Natural killer cell treated with Interleukin-12 subunit alpha and Interleukin-12 subunit beta and Interleukin-15 and Interleukin-18, amount 100 ng/mL, for 72 hours (primary cell): ENCODE measurements around the gene IFIT3. TPM values are rescaled to one million over a fixed set of nuclear protein-coding genes. Genes with fewer than 3 reads are reported as not detected.
"Not testable (repeated sequence)": the region's sequence is repeated elsewhere in the genome, so short reads cannot be mapped to it uniquely, and the experiment has no call there.

Source experiments
- ATAC-seq, 2 donors: fragments of 150-1000 bp; cut with Tn5 transposase in 1 of 2; sonication (Bioruptor Pico), chemical (Tn5 transposase) in 1 of 2; 2 replicates each; pipeline ENCODE4 v1.10.0; 2021
- DNase-seq: peaks from one replicate; pipeline ENCODE4 v3.0.0; 2022; ENCODE audit warnings: low spot score
- H3K27ac Mint-ChIP-seq, 2 donors: 1 replicate in 1 of 2; 2 replicates in 1 of 2; pipeline ENCODE4 v1.8.0; 2022; ENCODE audit warnings: mixed read lengths in 2 of 2, mild to moderate bottlenecking in 1 of 2, moderate library complexity in 1 of 2
- H3K27me3 Mint-ChIP-seq, 2 donors: 1 replicate in 1 of 2; 2 replicates in 1 of 2; pipeline ENCODE4 v1.8.0; 2022; ENCODE audit warnings: mixed read lengths in 2 of 2
- H3K36me3 Mint-ChIP-seq: one replicate; pipeline ENCODE4 v1.8.0; 2022; ENCODE audit warnings: mixed read lengths
- H3K4me1 Mint-ChIP-seq, 2 donors: 1 replicate in 1 of 2; 2 replicates in 1 of 2; pipeline ENCODE4 v1.8.0; 2022; ENCODE audit warnings: low read depth in 2 of 2, mixed read lengths in 2 of 2, mild to moderate bottlenecking in 1 of 2
- H3K4me3 Mint-ChIP-seq: one replicate; pipeline ENCODE4 v1.8.0; 2022; ENCODE audit warnings: mixed read lengths
- H3K9me3 Mint-ChIP-seq: 2 replicates; pipeline ENCODE4 v1.8.0; 2022; ENCODE audit warnings: mixed read lengths
- total RNA-seq, 2 donors: library from RNA; stranded (reverse); gene quantifications; one replicate each; pipeline ENCODE4 v1.2.3, GENCODE V29; 2022

Gene IFIT3
- total RNA-seq, 2 donors from 2014 or later, result 2.6 to 3.0 TPM

DNA sequence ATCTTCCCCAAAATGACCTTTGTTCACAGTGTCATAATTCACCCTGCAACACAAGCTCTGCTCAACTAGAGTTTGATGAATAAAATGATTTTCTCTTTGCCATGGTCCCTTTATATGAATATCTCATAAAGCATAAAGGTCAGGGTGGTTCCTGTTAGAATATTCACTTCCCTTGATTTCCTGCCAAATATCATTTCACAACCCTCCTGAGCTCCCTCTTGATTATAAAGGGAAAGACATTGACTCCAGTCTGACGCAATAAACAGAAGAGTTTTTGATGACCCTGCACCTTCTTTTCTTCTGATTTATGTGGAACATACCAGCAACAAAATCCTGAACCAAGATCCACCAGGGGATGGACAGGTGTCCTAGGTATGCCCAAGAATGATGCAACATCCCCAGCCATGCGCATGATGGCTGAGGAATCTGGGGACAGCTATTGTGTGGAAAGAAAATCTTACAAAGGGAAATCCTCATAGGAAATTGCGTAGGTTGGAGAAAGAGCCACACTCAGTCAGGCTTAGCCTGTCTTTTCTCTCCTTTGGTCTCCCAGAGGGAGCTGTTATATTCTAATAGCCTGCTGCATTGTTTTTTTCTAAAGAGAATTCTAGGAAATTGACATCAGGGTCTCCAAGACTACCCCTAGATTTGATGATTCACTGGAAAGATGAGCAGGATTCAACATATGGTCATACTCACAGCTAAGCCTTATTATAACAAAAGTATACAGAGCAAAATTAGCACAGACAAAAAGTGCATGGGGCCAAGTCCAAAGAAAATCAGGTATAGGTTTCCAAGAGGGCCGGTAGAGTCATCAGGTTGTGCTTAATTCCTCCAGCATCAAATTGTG, 18.8 kb downstream of the IFIT3 start:
- no peak for ATAC-seq
- Mint-ChIP-seq H3K27ac (no peak overlapping the region), H3K36me3 (no peaks in the 10 kb centered on the region), H3K4me3 (no peak overlapping the region), H3K27me3 (peaks cover 13 to 21% of the 10 kb centered on the region in 2 donors), H3K4me1 (peaks cover 0 to 9% of the 10 kb centered on the region in 2 donors), H3K9me3 (no peaks in the 10 kb centered on the region)
- DNase-seq, result no peak

DNA sequence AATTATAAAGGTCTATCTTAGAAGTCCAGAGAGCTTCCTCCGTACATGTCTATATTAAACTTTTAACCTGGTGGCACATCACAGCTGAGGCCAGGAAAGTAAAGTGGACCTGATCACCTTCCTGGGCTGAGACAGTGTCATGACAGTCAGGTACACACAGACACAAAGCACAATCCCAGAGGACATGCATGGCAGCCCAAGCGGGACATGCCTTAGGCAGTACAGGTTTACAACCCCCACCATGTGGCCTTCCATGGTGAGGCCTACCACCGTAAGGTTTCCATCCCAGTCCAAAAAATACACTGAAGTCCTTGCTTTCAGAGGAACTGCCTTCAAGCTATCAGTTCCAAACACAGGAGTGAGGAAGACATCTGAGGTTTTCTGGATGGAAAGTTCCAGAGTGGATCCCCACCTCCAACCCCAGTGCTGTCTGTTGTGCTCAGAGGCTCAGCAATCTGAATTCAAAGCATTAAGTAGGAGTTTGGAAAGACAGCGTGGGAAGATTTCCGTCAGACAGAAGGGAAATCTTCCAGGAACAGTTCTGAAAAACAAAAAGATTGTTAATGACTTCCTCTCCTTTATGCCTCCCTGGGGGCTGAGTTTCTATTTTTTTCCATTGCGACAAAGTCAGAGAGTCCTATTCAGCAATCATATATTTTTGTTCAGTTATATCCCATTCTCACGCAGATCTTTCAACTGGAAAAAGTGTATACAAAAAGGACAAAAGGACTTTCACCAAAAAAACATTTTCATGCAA, 20.1 kb downstream of the IFIT3 start:
- Mint-ChIP-seq H3K4me1 (peaks cover 0 to 16% of the 10 kb centered on the region in 2 donors), H3K27me3 (peaks cover 26 to 28% of the 10 kb centered on the region in 2 donors), H3K36me3 (no peaks in the 10 kb centered on the region), H3K27ac (no peak overlapping the region), H3K4me3 (no peak overlapping the region), H3K9me3 (no peaks in the 10 kb centered on the region)
- ATAC-seq, result no peak
- no peak for DNase-seq

DNA sequence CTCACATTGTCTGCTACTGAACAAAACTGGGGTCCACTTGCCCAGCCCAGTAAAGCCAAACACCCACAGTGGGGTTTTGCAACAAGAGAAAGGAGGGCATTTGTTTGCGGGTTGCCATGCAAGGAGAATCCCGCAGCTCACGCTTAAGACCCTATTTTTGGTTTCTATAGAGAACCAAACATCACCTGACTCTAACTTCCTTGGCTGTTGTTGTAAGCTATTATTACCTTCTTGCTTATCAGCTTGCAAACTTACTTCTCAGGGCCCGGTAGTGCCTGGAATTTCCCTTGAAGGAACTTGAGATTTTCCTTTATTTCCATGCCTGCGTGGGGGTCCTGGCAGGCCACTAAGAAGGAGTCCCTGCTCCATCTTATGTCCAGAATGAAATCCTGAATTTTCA, 20.7 kb downstream of the IFIT3 start:
- H3K27me3 Mint-ChIP-seq, result peaks cover 28 to 29% of the 10 kb centered on the region in 2 donors

DNA sequence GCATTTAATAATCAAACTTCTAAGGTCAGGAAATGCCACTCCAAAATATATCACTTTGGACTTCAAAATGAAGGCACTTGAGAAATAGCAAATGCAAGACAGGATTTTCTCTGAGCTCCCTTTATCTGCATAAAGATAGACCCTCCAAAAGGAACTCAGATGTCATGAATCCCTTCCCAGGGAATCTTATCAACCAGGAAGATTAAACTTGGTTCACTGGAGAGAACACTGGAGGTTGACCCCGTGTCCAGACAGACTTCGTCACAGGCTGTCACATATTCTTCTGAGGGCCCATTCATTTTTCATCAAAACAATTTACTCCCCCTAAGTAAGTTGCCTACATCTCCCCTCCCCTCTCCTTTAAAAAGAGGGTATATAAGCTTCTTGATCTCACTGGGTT, 21.2 kb downstream of the IFIT3 start:
- Mint-ChIP-seq H3K9me3 (no peaks in the 10 kb centered on the region), H3K27ac (no peak overlapping the region), H3K27me3 (peaks cover 30 to 32% of the 10 kb centered on the region in 2 donors), H3K4me3 (no peak overlapping the region), H3K36me3 (peaks cover 2% of the 10 kb centered on the region), H3K4me1 (peaks cover 0 to 16% of the 10 kb centered on the region in 2 donors)
- ATAC-seq (no peak), DNase-seq (no peak)

More for the DNA sequence above, 20.7 kb downstream of the IFIT3 start:
- DNase-seq (no peak), ATAC-seq (no peak)
- Mint-ChIP-seq H3K4me3 (no peak overlapping the region), H3K27ac (no peak overlapping the region), H3K4me1 (peaks cover 0 to 16% of the 10 kb centered on the region in 2 donors), H3K9me3 (no peaks in the 10 kb centered on the region), H3K36me3 (no peaks in the 10 kb centered on the region)

DNA sequence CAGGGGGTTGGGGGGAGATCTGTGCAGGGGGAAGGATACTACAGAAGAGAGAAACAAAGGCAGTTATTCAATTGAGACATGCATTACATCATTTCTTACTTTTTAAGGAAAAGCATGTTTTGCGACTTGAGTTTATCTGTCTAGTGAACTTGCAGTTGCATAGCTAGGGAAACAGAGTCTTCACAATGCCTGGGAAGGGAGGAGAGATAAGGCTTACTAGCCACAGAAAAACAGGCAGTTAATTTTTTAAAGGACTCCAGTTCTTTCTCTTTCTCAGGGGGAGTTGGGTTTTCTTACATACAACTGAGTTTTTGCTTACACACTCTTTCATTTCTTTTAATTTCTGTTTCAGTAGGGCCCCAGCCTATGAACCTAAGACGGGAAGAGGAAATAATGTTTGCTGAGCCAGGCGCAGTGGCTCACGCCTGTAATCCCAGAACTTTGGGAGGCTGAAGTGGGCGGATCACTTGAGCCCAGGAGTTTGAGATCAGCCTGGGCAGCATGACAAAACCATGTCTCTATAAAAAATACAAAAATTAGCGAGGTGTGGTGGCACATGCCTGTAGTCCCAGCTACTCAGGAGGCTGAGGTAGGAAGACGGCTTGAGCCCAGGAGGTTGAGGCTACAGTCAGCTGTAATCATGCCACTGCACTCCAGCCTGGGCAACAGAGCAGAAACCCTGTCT, 23.0 kb downstream of the IFIT3 start:
- H3K27me3 Mint-ChIP-seq, result peaks cover 33 to 34% of the 10 kb centered on the region in 2 donors
- H3K4me1 Mint-ChIP-seq, result peaks cover 0 to 16% of the 10 kb centered on the region in 2 donors
- H3K27ac Mint-ChIP-seq, H3K4me3 Mint-ChIP-seq, H3K9me3 Mint-ChIP-seq, ATAC-seq, H3K36me3 Mint-ChIP-seq, DNase-seq: not testable (repeated sequence)

DNA sequence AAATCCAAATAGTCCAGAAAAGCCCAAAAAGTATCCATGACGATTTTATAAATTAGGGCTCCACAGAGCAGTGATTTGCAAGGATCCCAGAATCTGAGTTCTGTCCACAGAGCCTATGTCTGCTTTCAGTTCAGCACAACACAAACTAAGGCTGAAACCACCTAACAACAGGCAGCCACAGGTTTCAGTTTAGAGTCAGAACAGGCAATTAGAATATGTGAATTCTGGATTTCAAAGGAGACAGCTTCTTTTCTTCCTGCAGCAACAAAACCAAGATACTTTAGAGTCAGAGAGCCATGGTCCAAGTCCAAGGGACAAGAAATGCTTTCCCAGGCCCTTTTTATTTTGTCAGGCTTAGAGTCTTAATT, 23.6 kb downstream of the IFIT3 start:
- ATAC-seq (peak in 1 of 2 donors; percentile 79), DNase-seq (no peak)
- peaks cover 5% of the 10 kb centered on the region for H3K36me3 Mint-ChIP-seq
- peaks cover 0 to 16% of the 10 kb centered on the region in 2 donors for H3K4me1 Mint-ChIP-seq
- no peak overlapping the region for H3K4me3 Mint-ChIP-seq
- no peaks in the 10 kb centered on the region for H3K9me3 Mint-ChIP-seq
- peaks cover 31 to 33% of the 10 kb centered on the region in 2 donors for H3K27me3 Mint-ChIP-seq
- H3K27ac Mint-ChIP-seq, result no peak overlapping the region

DNA sequence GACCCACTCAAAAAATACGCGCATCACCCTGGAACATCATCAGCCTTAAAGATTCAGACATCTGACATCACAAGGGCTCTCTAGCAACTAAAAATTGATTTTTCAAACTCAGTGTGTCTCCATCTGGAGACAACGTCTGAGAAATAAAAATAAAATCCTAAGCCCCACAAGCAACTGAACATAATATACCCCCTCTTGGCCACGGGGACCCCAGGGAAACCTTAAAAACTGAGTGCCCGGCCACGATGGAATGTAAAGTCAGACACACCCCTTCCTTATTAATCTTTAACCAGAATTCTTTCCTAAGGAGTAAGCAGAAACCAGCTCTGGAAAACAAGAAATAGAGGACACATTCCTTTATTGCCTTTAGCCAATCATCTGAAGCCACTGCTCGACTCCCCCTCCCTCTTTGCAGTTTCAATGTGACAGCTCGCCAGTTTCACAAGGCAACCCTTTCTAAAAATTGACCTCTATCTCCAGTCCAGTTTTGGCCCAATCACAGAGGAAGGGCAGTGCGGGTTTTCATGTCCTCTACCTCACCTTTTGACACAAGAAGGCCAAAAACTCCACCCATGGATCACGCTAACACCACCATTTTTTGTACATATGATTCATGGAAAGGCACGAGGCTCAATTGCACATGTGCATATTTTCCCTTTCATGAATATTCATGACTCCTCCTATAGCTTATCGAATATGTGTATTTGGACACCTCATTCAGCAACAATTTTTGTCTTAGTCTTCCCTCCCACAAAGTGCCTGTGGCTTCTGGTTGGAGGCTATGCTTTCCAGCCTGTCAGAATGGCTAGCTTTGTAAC, 24.2 kb downstream of the IFIT3 start:
- H3K36me3 Mint-ChIP-seq, result peaks cover 5% of the 10 kb centered on the region
- peaks cover 25 to 31% of the 10 kb centered on the region in 2 donors for H3K27me3 Mint-ChIP-seq
- H3K4me1 Mint-ChIP-seq, result peaks cover 0 to 16% of the 10 kb centered on the region in 2 donors
- ATAC-seq (no peak), DNase-seq (no peak)
- H3K9me3 Mint-ChIP-seq, result no peaks in the 10 kb centered on the region
- no peak overlapping the region for H3K27ac Mint-ChIP-seq
- H3K4me3 Mint-ChIP-seq, result peak overlapping the region; percentile 38

DNA sequence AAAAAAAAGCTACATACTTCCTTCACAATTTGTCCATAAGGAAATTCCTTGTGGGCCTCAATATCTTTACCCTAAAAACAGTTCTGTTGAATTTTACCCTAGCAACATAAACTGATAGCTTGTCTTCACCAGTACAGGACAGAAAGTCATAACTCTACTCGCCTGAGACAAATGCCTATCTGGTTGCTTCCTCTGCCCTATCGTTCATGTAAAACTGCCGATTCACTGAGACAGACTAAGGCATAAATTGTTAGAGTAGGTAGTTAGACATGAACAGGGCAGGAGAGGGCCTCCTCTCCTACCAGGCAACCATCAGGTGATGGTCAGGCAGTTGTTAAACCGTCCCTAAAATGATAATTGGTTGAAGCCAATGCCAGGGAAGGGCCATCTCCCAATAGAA, 25.0 kb downstream of the IFIT3 start:
- H3K36me3 Mint-ChIP-seq, result peaks cover 5% of the 10 kb centered on the region
- H3K9me3 Mint-ChIP-seq, result no peaks in the 10 kb centered on the region
- ATAC-seq, result no peak
- peaks cover 23 to 33% of the 10 kb centered on the region in 2 donors for H3K27me3 Mint-ChIP-seq
- H3K4me1 Mint-ChIP-seq, result peaks cover 0 to 16% of the 10 kb centered on the region in 2 donors
- DNase-seq, result no peak
- no peak overlapping the region for H3K27ac Mint-ChIP-seq
- no peak overlapping the region for H3K4me3 Mint-ChIP-seq

DNA sequence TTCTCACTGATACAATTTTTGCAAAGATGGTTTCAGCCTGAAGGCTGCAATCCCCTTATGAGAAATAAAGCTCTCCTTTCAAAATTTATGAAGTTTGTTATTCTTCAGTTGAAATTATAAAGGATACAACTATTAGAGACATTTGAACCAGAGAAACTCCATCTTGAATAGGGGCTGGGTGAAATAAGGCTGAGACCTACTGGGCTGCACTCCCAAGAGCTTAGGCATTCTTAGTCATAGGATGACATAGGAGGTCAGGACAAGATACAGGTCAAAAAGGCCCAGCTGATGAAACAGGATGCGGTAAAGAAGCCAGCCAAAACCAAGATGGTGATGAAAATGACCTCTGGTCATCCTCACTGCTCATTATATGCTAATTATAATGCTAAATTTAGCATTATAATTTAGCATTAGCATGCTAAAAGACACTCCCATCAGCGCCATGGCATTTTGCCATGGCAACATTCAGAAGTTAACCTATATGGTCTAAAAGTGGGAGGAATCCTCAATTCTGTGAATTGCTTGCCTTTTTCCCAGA, 27.7 kb downstream of the IFIT3 start:
- Mint-ChIP-seq H3K4me1 (peaks cover 0 to 15% of the 10 kb centered on the region in 2 donors), H3K27me3 (peaks cover 28 to 32% of the 10 kb centered on the region in 2 donors), H3K4me3 (no peak overlapping the region), H3K27ac (no peak overlapping the region), H3K36me3 (peaks cover 5% of the 10 kb centered on the region), H3K9me3 (no peaks in the 10 kb centered on the region)
- peak; percentile 65 to 67 for ATAC-seq
- DNase-seq, result no peak

DNA sequence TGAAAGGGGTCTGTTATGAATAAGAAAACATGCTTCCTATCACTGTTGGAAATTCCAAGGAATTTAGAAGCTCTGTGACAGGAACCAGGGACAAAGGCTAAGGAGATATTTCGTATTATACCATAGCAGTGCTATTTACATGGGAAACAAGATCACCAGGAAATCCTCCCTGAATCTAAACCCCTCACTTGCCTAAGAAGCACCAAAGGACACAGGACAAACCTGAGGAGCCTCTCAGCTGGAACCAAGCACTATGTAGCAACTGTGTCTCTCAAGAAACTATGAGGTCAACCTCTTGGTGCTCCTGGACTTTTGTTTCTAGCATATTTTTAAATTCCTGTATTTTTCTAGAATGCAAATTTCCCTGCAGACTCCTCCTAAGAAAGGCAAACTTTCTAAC, 29.3 kb downstream of the IFIT3 start:
- Mint-ChIP-seq H3K9me3 (no peaks in the 10 kb centered on the region), H3K36me3 (peaks cover 5% of the 10 kb centered on the region), H3K4me1 (peaks cover 0 to 3% of the 10 kb centered on the region in 2 donors), H3K4me3 (no peak overlapping the region), H3K27ac (no peak overlapping the region), H3K27me3 (peaks cover 26 to 28% of the 10 kb centered on the region in 2 donors)
- ATAC-seq, result no peak
- no peak for DNase-seq

DNA sequence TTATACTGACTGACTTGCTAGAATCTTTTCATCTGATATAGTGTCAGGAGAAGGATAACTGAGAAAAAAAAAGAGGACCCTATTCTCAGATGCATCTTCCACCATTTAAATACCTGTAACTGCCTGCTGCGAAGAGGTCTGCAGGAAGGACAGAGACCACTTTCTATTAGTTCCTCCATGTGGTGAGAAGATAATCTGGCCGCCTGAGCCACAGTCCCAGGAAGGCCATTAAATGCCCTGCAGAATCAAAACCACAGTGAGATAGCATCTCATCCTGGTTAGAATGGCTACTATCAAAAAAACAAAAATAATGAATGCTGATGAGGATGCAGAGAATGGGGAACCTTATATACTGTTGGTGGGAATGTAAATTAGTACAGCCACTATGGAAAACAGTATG, 30.2 kb downstream of the IFIT3 start:
- no peaks in the 10 kb centered on the region for H3K9me3 Mint-ChIP-seq
- no peak overlapping the region for H3K27ac Mint-ChIP-seq
- H3K27me3 Mint-ChIP-seq, result peaks cover 20% of the 10 kb centered on the region in 2 donors
- no peaks in the 10 kb centered on the region for H3K4me1 Mint-ChIP-seq
- ATAC-seq (no peak), DNase-seq (no peak)
- no peak overlapping the region for H3K4me3 Mint-ChIP-seq
- H3K36me3 Mint-ChIP-seq, result peaks cover 5% of the 10 kb centered on the region

DNA sequence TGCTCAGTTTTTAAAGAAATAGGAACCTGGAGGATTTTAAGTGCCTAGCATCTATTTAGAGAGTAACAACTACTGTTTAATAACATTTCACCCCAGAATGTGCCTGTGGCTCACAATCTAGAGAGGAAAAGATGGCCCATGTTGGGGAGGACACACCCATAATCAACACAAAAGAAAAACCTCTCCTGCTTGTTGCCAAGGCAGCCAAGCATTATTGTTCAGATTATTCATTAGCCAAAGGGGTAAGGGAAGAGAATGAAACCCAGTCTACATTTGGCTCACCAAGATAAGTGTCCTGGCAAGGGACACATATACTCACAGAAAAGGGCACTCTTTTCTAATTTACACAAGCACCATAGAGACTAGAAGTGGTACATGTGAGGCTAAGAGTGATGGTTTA, 32.4 kb downstream of the IFIT3 start:
- H3K9me3 Mint-ChIP-seq, result no peaks in the 10 kb centered on the region
- DNase-seq (no peak), ATAC-seq (no peak)
- peaks cover 8 to 9% of the 10 kb centered on the region in 2 donors for H3K4me1 Mint-ChIP-seq
- H3K4me3 Mint-ChIP-seq, result no peak overlapping the region
- no peak overlapping the region for H3K27ac Mint-ChIP-seq
- H3K27me3 Mint-ChIP-seq, result peaks cover 12 to 18% of the 10 kb centered on the region in 2 donors
- H3K36me3 Mint-ChIP-seq, result no peaks in the 10 kb centered on the region

DNA sequence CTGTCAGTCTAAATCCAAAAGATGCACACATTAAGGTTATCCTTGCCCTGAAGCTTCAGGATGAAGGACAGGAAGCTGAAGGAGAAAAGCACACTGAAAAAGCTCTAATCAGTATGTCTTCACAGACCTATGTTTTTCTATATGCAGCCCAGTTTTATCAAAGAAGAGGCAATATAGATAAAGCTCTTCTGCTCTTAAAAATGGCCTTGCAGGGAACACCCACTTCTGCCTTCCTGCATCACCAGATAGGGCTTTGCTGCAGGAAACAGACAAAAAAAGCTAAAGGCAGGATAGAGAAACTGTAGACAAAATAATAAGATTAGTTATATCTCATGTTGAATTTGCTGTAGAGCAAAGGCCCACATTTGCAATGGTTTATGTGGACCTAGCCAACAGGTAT, 35.1 kb downstream of the IFIT3 start:
- Mint-ChIP-seq H3K36me3 (no peaks in the 10 kb centered on the region), H3K4me1 (peaks cover 16 to 17% of the 10 kb centered on the region in 2 donors), H3K27ac (no peak overlapping the region), H3K27me3 (peaks cover 12 to 16% of the 10 kb centered on the region in 2 donors), H3K9me3 (no peaks in the 10 kb centered on the region), H3K4me3 (no peak overlapping the region)
- DNase-seq, result no peak
- ATAC-seq, result no peak
